ENCODE measurements around the gene RPAP3.

RPAP3 gene, protein sequence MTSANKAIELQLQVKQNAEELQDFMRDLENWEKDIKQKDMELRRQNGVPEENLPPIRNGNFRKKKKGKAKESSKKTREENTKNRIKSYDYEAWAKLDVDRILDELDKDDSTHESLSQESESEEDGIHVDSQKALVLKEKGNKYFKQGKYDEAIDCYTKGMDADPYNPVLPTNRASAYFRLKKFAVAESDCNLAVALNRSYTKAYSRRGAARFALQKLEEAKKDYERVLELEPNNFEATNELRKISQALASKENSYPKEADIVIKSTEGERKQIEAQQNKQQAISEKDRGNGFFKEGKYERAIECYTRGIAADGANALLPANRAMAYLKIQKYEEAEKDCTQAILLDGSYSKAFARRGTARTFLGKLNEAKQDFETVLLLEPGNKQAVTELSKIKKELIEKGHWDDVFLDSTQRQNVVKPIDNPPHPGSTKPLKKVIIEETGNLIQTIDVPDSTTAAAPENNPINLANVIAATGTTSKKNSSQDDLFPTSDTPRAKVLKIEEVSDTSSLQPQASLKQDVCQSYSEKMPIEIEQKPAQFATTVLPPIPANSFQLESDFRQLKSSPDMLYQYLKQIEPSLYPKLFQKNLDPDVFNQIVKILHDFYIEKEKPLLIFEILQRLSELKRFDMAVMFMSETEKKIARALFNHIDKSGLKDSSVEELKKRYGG

DNA sequence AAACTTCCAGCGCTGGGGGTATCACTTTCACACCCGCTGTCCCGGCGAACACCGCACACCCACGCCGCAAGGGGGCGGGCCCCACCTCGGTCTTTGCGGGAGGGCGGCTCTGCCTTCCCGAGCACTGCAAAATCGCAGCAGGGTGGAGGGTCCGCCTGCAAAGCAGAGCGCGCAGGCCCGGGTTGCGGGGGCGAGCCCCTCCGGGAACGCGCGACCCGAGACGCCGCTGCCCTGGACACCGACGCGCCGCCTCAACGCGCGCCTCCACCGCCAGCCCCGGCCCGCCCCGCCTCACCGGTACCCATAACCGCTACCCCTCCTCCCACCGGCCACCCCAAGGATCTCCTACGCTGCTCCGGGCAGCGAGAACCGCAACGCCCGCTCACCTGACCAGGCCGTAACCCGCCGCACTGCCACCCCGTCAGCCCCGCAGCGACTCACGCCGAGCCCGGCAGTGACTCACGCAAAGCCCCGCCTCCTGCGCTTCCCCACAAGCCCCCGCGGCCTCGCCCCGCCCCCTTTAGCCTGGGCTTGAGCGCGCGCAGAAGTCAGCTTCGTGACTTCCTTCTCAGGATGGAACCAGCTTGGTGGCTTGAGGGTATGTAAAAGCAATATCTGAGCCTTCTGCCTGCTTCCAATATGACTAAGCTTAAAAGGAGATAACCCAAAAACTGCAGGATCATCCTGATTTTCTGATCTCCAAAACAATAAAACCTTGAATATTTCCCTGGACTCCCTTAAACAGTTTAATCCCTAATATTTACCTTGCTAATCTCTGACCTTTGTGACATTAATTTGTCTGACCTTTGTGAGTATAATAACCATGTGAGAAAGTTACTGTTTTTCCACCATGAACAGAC lies at the start of gene RPAP3:
Gene RPAP3, minus strand, starts transcription at position 465 of the 860 bp plus-strand sequence. CDS start 3,190 bp downstream, outside the sequence.
- no peaks in the 10 kb centered on the region for H4K20me1 ChIP-seq (ENCODE audit: insufficient read depth)
- peak within 1 kb of the TSS; percentile 79 for H3K4me2 ChIP-seq
- peaks cover 24% of the 10 kb centered on the region for H3K4me1 ChIP-seq (ENCODE audit: low read depth, poor library complexity, severe bottlenecking)
- peak within 1 kb of the TSS; percentile 67 for H3K27ac ChIP-seq
- no peaks in the 10 kb centered on the region for H3K36me3 ChIP-seq (ENCODE audit: insufficient read depth)
- H2AFZ ChIP-seq (ENCODE audit: low read depth), result peak within 1 kb of the TSS; percentile 77
- H3K27me3 ChIP-seq (ENCODE audit: insufficient read depth, low read depth), result no peaks in the 10 kb centered on the region
- H3K9ac ChIP-seq, result peak within 1 kb of the TSS; percentile 66
- H3K4me3 ChIP-seq (IDR thresholded peaks at IDR 0.05; ENCODE audit: insufficient read depth, low read depth, low read length), result no peak within 1 kb of the TSS
- TF ChIP-seq, protein P1, sequence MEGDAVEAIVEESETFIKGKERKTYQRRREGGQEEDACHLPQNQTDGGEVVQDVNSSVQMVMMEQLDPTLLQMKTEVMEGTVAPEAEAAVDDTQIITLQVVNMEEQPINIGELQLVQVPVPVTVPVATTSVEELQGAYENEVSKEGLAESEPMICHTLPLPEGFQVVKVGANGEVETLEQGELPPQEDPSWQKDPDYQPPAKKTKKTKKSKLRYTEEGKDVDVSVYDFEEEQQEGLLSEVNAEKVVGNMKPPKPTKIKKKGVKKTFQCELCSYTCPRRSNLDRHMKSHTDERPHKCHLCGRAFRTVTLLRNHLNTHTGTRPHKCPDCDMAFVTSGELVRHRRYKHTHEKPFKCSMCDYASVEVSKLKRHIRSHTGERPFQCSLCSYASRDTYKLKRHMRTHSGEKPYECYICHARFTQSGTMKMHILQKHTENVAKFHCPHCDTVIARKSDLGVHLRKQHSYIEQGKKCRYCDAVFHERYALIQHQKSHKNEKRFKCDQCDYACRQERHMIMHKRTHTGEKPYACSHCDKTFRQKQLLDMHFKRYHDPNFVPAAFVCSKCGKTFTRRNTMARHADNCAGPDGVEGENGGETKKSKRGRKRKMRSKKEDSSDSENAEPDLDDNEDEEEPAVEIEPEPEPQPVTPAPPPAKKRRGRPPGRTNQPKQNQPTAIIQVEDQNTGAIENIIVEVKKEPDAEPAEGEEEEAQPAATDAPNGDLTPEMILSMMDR (conservative IDR thresholded peaks at IDR 0.05; ENCODE audit: low read depth, low read length), result peak; percentile 60
- peaks cover 35% of the 10 kb centered on the region for H3K79me2 ChIP-seq (ENCODE audit: insufficient read depth, low read depth)

DNA sequence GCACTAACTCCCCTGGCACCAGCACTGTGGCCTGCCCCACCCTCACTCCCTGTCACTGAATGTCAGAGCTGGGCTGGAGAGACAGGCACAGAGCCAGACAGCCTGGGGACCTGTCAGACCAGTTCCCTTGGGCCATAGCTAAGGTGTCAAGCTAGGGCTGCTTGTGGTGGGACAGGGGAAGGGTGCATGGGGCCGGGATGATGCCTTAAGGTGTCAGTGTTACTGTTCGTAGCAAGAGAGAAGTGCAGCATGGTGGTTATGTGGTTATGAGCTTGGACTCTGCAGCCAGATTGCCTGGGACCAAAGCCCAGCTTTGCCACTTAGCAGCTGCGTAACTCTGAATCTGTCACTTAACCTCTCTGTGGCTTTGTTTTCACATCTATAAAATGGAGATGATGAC lies 49.1 kb upstream of the RPAP3 start:
- no peak overlapping the region for H3K4me3 ChIP-seq (IDR thresholded peaks at IDR 0.05; ENCODE audit: insufficient read depth, low read depth, low read length)
- no peaks in the 10 kb centered on the region for H4K20me1 ChIP-seq (ENCODE audit: insufficient read depth)
- H3K79me2 ChIP-seq (ENCODE audit: insufficient read depth, low read depth), result no peaks in the 10 kb centered on the region
- peaks cover 72% of the 10 kb centered on the region for H3K4me1 ChIP-seq (ENCODE audit: low read depth, poor library complexity, severe bottlenecking)
- H3K27ac ChIP-seq, result peak overlapping the region; percentile 71
- no peaks in the 10 kb centered on the region for H3K27me3 ChIP-seq (ENCODE audit: insufficient read depth, low read depth)
- H3K4me2 ChIP-seq, result peak overlapping the region; percentile 40
- TF ChIP-seq, protein P1 (conservative IDR thresholded peaks at IDR 0.05; ENCODE audit: low read depth, low read length), result no peak
- no peaks in the 10 kb centered on the region for H3K36me3 ChIP-seq (ENCODE audit: insufficient read depth)
- H3K9ac ChIP-seq, result no peak overlapping the region; the same call in 1 of the 2 replicates
- peak overlapping the region; percentile 24; the same call in 1 of the 2 replicates for H2AFZ ChIP-seq (ENCODE audit: low read depth)

- no peaks in the 10 kb centered on the region for H3K36me3 ChIP-seq (ENCODE audit: insufficient read depth)
- H4K20me1 ChIP-seq (ENCODE audit: insufficient read depth), result no peaks in the 10 kb centered on the region
- H2AFZ ChIP-seq (ENCODE audit: low read depth), result peak overlapping the region; percentile 24; the same call in 1 of the 2 replicates
- H3K27me3 ChIP-seq (ENCODE audit: insufficient read depth, low read depth), result no peaks in the 10 kb centered on the region
- TF ChIP-seq, protein P1 (conservative IDR thresholded peaks at IDR 0.05; ENCODE audit: low read depth, low read length), result no peak
- peak overlapping the region; percentile 40 for H3K4me2 ChIP-seq
- peak overlapping the region; percentile 25; the same call in 1 of the 2 replicates for H3K9ac ChIP-seq
- H3K4me3 ChIP-seq (IDR thresholded peaks at IDR 0.05; ENCODE audit: insufficient read depth, low read depth, low read length), result no peak overlapping the region
- H3K4me1 ChIP-seq (ENCODE audit: low read depth, poor library complexity, severe bottlenecking), result peaks cover 67% of the 10 kb centered on the region
- no peaks in the 10 kb centered on the region for H3K79me2 ChIP-seq (ENCODE audit: insufficient read depth, low read depth)
- H3K27ac ChIP-seq, result peak overlapping the region; percentile 71
Measured at GRCh38 chr12:47754126-47754525, 48.3 kb upstream of the RPAP3 start.
